HuH-7.5 (cell line): Measurements from ENCODE around the gene BPIFB6.

Experiments used
- DNase-seq: peaks from one replicate; pipeline ENCODE4 v3.0.0; 2011; ENCODE audit warnings: low spot score

BPIFB6 gene

DNA sequence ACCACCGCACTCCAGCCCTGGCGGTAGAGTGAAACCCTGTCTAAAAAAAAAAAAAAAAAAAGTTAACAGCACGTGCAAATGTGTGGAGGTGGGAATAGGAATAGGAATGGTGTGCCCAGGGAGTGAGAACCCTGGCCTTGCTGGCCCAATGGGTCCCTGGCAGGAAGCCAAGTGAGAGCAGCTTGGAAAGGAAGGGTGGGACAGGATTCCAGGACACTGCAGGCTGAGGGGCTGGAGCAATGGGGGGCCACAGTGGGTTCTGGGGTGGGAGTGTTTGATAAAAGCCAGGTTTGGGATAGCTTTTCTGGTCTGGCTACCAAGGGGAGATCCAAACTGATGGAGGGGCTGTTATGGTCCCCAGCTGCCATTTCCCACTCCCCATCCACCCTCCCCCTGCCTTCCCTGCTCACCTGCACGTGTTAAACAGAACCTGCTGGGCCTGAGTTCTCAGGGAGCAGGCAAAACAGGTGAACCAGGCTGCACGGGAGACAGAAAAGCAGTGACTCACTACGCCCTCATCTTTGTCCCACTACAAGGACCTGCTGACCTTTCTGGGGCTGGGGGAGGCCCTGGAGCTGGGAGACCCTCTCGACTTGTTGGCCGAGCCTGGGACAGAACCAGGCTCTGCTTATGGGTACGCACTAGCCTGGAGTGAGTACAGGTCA, 30.5 kb upstream of the BPIFB6 start:
- DNase-seq, result no peak

GRCh38 chr20:33002087-33002808, 29.2 kb upstream of the BPIFB6 start:
- DNase-seq, result no peak

- no peak for DNase-seq
Measured at GRCh38 chr20:33004141-33004751, 27.2 kb upstream of the BPIFB6 start, which contains the start of gene SUN5. TSS of gene SUN5 (minus strand) at chr20:33004433. CDS start at chr20:33004340, 93 bp downstream.

GRCh38 chr20:33005132-33005566, 26.3 kb upstream of the BPIFB6 start:
- peak; percentile 47 for DNase-seq

DNA sequence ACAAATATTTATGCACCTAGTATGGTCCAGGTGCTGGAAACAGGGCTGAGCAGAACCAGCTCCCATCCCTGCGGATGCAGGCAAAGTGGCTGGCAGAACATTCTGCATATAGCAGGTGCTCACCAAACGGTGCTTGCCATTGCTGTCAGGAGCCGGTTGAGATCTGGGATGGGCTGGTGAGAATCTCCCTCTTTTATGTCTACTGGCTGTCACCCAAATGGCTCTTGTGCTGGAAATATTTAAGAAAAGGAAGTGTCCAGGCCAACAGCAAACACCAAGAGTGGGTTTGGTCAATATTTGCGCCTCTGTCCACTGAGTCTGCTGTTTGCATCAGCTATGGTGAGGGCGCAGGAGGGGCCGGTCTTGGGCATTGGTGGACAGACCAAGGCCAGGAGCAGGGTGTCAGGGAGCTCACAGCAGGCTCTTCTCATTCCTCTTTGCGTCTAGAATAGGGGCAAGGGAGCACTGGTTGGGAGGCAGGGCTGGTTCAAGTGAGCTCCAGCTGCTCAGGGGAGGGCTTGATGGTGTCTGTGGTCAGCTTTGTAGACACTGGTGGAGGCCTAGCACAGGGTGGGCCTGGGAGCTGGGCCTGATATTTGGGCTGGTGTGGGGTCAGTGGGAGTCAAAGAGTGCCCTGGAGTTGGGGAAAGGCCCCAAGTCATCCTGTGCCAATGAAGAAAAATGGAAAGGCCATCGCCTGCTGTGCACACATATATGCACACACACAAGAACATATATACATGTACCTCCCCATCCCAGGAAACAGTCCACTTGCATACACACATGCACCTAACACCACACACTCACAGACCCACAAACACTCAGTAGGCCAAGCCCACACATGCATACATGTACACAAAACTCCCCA, 25.3 kb upstream of the BPIFB6 start:
- DNase-seq, result no peak

GRCh38 chr20:33006776-33007375, 24.6 kb upstream of the BPIFB6 start:
- DNase-seq, result no peak

GRCh38 chr20:33007376-33008335, 23.8 kb upstream of the BPIFB6 start, which contains the start of gene BPIFB2:
TSS of gene BPIFB2 (plus strand) at chr20:33007704. CDS start at chr20:33008575, 871 bp downstream.
- DNase-seq, result no peak

DNA sequence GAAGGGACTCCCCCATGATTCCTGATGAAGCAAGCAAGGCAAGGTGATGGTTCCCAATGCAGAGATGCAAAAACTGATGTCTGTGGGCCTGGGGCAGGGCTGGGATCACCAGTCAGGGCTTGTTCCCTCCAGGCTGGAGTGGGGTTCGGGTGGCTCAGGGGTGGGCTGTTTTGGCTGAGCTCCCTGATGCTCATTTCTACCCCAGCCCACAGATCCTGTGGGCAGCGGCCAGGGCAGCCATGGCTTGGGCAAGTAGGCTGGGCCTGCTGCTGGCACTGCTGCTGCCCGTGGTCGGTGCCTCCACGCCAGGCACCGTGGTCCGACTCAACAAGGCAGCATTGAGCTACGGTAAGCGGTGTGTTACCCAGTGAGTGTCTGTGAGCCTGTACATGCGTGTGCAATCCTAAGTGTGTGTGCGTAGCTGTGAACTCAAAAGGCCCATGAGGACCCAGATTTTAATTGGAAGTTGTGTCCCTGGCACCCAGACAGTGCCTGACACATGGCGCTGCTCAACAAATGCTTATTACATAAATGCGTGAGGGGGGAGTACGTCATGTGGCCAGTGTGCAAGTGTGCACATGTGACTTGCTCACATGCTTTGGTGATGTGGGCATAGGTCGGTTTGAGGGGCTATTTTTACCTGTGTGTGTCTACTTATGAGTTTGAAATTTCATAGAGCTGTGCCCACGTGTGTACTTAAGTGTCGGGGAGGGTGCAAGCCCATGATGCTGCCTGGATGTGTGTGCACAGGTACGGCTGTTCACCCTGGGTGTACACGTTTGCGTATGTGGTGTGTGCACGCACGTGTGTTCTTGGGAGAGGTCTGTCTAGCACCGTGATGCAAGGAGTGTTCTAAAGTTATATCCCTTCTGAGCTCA, 22.9 kb upstream of the BPIFB6 start:
- no peak for DNase-seq

DNA sequence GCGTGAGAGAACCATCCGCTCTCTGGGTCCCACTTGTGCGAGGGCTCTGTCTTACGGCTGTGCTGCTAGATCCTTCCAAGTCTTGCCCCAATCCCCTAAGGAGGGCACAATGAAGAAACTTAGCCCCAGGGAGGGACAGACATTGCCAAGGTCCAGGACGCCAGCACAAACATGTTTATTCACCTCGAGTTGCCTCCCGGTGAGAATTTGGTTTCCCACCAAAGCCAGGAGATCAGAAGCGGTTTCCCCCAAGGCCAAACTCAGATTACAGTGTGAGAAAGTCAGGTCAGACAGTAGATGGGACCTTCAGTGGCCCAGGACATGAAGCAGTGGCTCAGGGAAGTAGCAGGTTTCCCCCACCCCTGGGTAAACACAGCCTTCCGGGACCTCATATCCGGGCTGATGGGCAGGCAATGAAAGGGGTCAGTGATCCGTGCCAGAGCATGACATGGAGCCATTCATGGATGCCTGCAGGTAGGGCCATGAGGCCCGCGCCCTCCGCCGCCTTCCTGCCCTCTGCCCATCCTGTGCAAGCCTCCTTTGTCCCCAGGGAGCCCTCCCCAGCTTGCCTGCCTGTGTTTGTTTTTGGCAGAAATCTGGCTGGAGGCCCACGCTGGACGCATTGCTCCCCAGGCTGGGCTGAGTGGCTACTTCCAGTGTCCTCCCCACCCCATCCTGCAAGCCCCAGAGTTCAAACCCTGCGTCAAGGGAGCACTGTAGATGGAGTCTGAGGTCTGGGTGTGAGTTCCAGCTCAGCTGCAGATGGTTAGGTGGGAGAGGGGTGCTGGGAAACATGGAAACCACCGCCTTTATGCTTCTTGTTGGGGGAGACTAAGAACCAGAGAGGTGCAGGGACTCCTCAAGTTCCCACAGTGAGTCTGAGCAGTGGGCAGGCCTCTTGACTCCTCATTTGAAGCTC, 22.0 kb upstream of the BPIFB6 start:
- peak; percentile 44 for DNase-seq

- no peak for DNase-seq
Measured at GRCh38 chr20:33010133-33010504, 21.3 kb upstream of the BPIFB6 start.

GRCh38 chr20:33010674-33011449, 20.6 kb upstream of the BPIFB6 start:
- no peak for DNase-seq

DNA sequence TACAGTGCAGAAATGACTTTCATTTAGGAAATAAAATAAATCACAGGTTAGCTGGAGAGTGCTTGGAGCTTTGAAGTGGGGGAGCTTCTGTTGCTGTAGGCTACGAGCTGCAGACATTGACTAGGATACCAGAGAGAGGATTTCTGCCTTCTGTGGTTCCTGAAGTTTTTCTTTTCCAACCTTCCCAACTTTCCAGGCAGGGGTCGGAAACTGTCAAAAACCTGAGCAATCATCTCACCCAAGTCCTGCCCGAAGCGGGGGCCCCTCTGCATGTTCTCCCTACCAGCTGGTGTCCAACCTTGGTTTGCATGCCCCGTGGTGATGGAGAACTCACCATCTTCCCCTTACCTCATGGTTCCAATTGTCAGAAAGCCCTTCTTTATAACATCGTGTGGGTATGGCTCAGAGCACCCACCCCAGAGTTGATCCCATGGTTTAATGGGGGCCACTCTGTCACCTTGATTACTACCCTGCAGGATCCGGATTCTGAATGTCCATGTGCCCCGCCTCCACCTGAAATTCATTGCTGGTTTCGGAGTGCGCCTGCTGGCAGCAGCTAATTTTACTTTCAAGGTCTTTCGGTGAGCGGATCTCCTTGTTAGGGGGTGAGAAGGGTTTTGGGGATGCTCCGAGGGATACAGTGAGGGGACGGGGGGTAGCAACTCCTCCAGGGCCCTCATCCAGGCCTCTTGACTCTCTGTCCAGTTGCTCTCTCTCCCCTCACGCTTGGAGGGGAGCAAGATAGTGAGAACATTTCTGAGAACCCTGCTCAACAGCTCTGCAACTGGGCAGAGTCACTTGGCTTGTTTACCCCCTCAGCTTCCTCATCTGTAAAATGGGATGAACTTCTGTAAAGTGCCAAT, 18.9 kb upstream of the BPIFB6 start:
- DNase-seq, result no peak

DNA sequence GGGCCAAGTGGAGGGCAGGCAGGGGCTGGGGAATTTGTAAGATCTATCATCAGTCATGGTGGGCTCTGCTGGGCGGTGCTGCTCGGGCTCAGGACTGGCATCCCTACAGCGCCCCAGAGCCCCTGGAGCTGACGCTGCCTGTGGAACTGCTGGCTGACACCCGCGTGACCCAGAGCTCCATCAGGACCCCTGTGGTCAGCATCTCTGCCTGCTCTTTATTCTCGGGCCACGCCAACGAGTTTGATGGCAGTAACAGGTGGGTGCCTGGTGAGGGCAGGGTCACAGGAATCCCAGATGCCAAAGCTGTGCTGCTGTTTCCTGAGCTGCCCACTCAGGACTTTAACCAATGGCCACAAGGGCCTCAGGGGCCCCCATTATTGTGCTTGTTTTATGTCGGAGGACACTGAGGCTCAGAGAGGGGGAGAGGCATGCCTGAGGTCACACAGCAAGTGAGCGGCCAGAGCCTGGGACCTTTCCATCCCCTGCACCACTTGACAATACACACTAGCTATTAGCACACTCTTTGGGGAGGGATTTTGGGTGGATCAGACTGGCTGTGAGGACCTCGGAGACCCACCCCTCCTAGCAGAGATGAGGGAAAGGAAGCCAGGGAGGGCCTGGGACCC, 17.6 kb upstream of the BPIFB6 start:
- no peak for DNase-seq

GRCh38 chr20:33014336-33015113, 16.9 kb upstream of the BPIFB6 start:
- DNase-seq, result no peak

GRCh38 chr20:33015114-33015484, 16.3 kb upstream of the BPIFB6 start:
- no peak for DNase-seq
